Measurements from ENCODE around the gene CPSF4L.

DNA sequence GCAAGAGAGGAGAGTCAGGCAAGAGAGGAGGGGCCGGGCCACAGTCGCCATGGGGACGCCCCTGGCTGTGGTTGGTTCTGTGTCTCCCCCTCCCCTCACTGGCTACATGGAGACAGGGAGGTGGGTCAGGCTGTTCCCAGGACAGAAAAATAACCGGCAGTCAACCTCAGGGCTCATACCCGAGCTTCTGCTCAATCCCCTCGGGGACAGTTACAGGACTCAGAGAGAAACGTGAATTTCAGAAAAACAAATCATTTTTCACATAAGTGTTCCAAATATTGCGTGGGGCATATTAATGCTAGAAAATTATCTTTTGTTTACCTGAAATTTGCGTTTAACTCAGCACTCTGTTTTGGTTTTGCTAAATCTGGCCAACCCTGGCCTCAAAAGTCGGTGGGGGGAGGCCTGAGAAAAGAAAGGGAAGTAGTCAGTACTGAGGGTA lies 22.2 kb upstream of the CPSF4L start:
- TF ChIP-seq, protein P1, sequence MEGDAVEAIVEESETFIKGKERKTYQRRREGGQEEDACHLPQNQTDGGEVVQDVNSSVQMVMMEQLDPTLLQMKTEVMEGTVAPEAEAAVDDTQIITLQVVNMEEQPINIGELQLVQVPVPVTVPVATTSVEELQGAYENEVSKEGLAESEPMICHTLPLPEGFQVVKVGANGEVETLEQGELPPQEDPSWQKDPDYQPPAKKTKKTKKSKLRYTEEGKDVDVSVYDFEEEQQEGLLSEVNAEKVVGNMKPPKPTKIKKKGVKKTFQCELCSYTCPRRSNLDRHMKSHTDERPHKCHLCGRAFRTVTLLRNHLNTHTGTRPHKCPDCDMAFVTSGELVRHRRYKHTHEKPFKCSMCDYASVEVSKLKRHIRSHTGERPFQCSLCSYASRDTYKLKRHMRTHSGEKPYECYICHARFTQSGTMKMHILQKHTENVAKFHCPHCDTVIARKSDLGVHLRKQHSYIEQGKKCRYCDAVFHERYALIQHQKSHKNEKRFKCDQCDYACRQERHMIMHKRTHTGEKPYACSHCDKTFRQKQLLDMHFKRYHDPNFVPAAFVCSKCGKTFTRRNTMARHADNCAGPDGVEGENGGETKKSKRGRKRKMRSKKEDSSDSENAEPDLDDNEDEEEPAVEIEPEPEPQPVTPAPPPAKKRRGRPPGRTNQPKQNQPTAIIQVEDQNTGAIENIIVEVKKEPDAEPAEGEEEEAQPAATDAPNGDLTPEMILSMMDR (IDR thresholded peaks at IDR 0.05), result no peak
- TF ChIP-seq POLR2A (IDR thresholded peaks at IDR 0.05), result no peak
